Right kidney (tissue), 1 donor: Measurements from ENCODE around the gene POU2AF1.
A peak's percentile ranks its signal among the peaks of the same experiment; 100 is the strongest.
"Not testable (repeated sequence)": the region's sequence is repeated elsewhere in the genome, so short reads cannot be mapped to it uniquely, and the experiment has no call there.

Experiments used
- DNase-seq: peaks from one replicate; pipeline ENCODE4 v3.0.0-alpha.2; 2016

POU2AF1 gene

GRCh38 chr11:111344032-111344431 lies 35.0 kb downstream of the POU2AF1 start:
- no peak for DNase-seq

GRCh38 chr11:111342329-111342728 lies 36.7 kb downstream of the POU2AF1 start:
- DNase-seq = no peak

GRCh38 chr11:111339758-111340388 lies 39.2 kb downstream of the POU2AF1 start:
- no peak for DNase-seq

DNA sequence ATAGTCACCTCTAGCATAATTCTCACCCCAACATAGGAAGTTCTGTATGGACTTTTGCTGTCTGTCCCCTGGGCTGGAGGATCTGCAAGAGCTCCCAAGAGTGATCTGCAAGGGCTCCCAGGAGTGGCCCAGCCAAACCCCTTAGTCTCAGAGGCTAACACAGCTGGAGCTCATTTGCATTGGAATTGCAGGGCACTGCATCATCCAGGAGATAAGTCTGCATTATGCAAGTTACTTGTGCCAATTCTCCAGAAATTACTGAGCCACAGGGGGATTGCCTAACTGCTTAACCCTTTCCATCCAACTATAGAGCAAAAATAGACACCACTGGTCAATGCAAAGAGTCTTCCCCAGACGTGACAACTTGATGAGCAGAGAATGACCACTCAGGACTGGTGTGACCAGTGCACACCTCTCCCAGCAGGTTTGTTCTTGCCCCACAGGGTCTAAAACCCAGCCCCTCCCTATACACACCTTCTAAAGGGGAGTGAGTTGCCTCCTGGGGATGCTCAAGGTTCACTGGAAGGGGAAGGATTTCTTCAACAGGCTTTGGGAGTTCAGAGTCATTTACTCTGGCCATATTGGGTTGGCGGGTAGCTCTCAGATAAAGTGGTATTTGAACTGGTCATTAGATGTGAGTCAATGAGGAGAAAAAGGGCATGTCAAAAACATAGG lies 42.4 kb downstream of the POU2AF1 start:
- no peak for DNase-seq

DNA sequence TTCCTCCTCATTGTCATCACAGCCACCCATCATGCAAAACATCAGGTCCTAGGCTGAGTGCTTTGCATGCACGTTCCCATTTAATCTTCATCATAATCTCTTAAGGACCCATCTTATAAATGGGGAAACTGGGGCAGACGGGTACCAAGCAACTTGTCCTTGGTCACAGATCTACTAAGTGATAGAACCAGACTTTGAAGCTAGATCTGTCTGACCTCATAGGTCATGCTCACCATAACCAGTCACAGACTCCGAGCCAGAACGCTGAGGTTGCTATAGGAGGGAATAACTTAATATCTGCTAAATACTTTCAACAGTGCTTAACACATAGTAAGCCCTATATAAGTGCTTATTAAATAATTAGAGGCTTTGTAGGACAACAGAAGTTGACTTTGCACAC lies 43.0 kb downstream of the POU2AF1 start:
- DNase-seq = no peak

DNA sequence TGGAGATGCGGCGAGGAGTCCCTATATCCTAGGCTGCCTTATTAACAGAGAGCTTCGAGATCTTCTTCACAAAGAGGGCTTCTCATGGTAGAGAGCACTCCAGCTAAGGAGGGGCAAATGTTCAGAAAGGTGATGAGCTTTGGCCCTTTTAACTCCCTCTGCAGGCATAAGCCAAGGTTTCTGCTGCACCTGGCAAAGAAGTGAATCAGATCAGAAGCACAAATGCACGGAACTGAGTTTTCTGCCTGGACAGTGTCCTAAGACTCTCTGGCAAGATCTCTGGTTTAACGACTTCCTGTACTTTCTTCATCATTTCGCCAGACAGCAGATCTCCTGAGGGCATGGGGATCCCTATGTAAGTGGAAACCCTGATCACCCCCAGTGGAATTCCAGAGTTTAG lies 43.5 kb downstream of the POU2AF1 start:
- DNase-seq = no peak

DNA sequence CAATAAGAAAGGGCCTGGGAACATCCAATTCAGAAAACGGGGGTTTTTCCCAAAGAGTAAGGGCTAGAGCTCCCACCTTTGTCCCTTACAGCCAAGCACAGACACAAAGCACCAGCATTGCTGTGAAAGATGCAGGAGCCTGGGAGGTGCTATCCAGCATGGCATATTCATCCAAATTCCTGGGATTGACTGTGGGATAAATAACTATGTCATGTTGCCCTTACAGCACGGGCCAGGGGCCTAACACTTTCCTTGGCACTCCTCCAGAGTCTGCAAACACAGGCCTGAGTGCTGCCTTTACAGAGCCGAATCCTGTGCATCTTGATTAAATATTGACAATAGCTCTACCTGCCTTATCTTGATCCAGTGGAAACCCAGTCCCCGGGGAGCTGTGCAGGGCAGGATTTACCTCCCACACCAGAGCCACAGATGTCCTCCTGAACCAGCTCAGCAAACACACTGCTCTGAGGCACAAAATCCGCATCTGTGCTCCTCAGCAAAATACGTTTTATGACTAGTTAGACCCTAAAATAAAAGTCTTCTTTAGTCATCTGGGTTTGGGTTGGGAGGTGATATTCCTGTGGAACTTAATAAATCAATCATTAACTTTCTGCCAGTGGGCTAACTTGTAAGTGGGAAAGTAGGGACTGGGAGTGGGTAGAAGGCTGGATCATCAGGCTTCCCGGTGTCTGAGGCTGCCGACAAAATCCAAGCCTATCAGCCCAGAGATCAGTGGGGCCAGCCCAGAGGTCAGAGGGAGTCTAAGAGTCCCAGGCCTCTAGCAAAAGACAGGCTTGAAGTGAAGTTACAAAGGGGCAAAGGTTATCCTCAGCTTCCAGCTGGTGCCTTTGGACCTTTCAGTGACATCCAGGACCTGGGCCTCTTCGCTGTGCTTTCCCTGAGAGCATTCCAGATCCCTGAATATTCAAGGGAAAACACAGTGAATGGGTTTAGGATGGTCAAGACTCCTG lies 44.3 kb downstream of the POU2AF1 start:
- DNase-seq = no peak

GRCh38 chr11:111331711-111332479 lies 47.2 kb downstream of the POU2AF1 start:
- DNase-seq = no peak

GRCh38 chr11:111330234-111330893 lies 48.7 kb downstream of the POU2AF1 start:
- no peak for DNase-seq

GRCh38 chr11:111329306-111330204 lies 49.5 kb downstream of the POU2AF1 start:
- DNase-seq = no peak

- no peak for DNase-seq
Measured at GRCh38 chr11:111327908-111328624, 51.0 kb downstream of the POU2AF1 start.

DNA sequence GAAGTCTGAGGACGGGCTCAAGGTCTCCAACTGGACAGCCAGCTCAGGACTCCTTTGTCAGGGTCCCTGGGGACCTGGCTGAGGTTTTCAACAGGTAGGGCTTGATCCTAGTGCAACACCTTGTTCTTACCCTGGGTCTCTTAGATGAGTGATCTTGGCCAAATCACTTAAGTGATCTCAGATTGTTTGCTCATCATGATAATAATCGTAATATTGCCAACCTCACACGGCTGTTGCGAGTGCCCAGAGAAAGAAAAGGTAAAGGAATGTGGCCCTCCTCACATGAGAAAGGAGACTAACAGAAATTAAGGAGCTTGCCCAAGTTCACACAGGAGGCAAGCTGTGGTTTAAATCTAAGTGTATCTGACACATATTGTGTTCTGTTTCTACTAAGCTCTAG lies 52.3 kb downstream of the POU2AF1 start:
- no peak for DNase-seq

DNA sequence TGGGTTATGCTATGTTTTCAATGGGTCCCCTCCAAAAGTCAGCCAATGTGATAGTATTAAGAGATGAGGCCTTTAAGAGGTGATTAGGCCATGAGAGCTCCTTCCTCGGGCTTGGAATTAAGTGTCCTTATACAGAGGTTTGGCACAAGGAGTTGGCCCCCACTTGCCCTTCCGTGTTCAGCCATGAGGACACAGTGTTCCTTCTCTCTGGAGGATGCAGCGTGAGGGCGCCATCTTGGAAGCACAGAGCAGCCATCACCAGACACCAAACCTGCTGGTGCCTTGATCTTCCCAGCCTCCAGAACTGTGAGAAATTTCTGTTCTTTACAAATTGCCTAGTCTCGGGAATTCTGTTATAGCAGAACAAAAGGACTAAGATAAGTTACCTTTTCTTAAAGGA lies 53.8 kb downstream of the POU2AF1 start:
- DNase-seq = no peak

DNA sequence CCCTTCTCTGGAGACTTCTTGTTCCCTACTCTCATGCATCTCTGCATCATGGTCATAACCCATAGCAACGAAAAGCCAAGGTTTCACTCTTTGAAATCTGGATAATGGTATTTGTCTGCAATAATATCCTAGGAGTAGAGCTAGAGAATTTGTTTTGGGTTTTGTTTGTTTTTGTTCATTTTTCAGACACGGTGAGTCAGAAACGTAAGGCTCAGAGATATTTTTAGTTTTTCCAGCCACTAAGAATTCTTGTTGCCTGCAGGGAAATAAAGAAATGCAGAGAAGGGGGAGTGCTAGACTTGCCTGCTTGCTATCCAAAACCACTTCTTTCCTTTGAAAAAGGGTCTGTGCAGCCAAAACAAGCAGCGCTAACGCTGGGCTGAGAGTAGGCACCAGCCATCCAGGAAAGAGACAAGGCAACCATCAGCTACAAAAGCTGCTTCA lies 54.8 kb downstream of the POU2AF1 start:
- DNase-seq = no peak

GRCh38 chr11:111322534-111322933 lies 56.5 kb downstream of the POU2AF1 start:
- DNase-seq = no peak

- peak; percentile 17 for DNase-seq
Measured at GRCh38 chr11:111320728-111321568, 58.1 kb downstream of the POU2AF1 start.

DNA sequence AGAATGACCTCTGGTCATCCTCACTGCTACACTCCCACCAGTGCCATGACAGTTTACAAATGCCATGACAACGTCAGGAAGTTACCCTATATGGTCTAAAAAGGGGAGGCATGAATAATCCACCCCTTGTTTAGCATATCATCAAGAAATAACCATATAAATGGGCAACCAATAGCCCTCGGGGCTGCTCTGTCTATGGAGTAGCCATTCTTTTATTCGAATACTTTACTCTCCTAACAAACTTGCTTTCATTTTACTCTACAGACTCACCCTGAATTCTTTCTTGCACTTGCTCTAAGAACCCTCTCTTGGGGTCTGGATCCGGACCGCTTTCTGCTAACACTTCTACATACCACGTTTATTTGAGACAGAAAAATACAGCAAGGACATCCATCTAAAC lies 58.9 kb downstream of the POU2AF1 start:
- not testable (repeated sequence) for DNase-seq

DNA sequence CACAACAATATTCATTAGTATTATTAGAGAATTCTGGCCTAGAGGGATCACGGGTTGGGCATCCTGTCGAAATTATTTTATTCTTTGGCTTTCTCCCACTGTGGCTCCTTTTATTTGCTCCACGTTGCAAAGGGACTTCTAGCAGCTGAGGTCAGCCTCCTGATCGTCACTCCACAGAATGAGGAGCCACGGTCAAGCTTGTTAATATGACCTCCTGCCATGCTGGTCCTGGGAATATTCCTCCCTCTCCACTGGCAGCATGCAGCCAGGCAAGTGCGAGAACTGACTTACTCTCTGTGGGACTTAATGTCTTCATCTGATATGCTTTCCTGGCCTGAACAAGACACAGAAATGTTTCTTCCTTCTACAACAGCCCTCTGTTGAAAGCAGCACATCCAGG lies 59.8 kb downstream of the POU2AF1 start:
- DNase-seq = no peak

DNA sequence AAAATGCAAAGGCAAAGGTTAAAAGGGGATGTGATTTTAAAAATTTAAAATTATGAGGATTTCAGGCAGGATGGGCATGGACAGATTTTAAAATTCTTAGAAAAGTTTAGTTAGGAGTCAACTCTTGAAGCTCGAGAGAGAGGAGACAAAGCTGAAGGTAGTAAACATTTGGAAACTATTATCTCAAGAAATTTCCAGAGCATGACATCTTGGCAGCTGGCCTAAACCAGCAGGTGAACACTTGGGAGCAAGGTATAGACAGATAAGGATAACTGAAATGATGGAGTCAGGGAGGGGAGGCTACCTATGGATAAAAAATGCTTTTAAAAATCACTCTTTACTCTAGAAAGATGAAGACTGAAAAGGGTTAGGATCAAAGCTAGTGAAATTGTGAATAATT lies 67.0 kb downstream of the POU2AF1 start:
- no peak for DNase-seq
